Stimulated activated CD4-positive, alpha-beta T cell treated with anti-CD3 and anti-CD28 coated beads, Interleukin-1b, Interleukin-23, amount 100 ng/mL, for 24 hours (primary cell): Measurements from ENCODE around the gene SYVN1.
A peak's percentile ranks its signal among the peaks of the same experiment; 100 is the strongest.
"Not testable (repeated sequence)": the region's sequence is repeated elsewhere in the genome, so short reads cannot be mapped to it uniquely, and the experiment has no call there.

Experiments
- DNase-seq, 4 experiments: peaks; one replicate each; pipeline ENCODE4 v3.0.0-alpha.2; 2020; ENCODE audit warnings: low read depth in 4 of 4, low spot score in 1 of 4

SYVN1 gene

GRCh38 chr11:65127473-65128181, 6.7 kb downstream of the SYVN1 start:
- DNase-seq: no peak

- no peak for DNase-seq
Observed at GRCh38 chr11:65126624-65127274, 7.6 kb downstream of the SYVN1 start.

- no peak for DNase-seq
Observed at GRCh38 chr11:65125197-65126056, 8.9 kb downstream of the SYVN1 start.

GRCh38 chr11:65124480-65125196, 9.7 kb downstream of the SYVN1 start:
- no peak for DNase-seq

- peak; percentile 96 to 99 (median 98) for DNase-seq
Observed at GRCh38 chr11:65121865-65122696, 12.2 kb downstream of the SYVN1 start, which contains the start of the genes FAU and MRPL49. Gene FAU, minus strand, starts transcription at chr11:65122134. Its CDS starts 321 bp downstream, at chr11:65121813. Gene MRPL49, plus strand, starts transcription at chr11:65122321. Its CDS starts 26 bp downstream, at chr11:65122347.

GRCh38 chr11:65121447-65121864, 12.9 kb downstream of the SYVN1 start:
- no peak for DNase-seq

GRCh38 chr11:65120831-65121230, 13.5 kb downstream of the SYVN1 start:
- DNase-seq: no peak

GRCh38 chr11:65119670-65119995, 14.7 kb downstream of the SYVN1 start:
- no peak for DNase-seq

GRCh38 chr11:65118891-65119669, 15.2 kb downstream of the SYVN1 start:
- DNase-seq: not testable (repeated sequence)

GRCh38 chr11:65118097-65118837, 16.1 kb downstream of the SYVN1 start:
- DNase-seq: no peak

GRCh38 chr11:65117206-65118096, 16.9 kb downstream of the SYVN1 start, which contains the start of gene ZNHIT2:
Gene ZNHIT2, minus strand, starts transcription at chr11:65117701. Its CDS starts 48 bp downstream, at chr11:65117653.
- peak; percentile 100 for DNase-seq

GRCh38 chr11:65116370-65117205, 17.7 kb downstream of the SYVN1 start:
- peak in 1 of 4 experiments; percentile 45 for DNase-seq

- no peak for DNase-seq
Observed at GRCh38 chr11:65115361-65116082, 18.8 kb downstream of the SYVN1 start.

GRCh38 chr11:65114538-65115171, 19.7 kb downstream of the SYVN1 start:
- no peak for DNase-seq

- no peak for DNase-seq
Observed at GRCh38 chr11:65113839-65114238, 20.5 kb downstream of the SYVN1 start.

GRCh38 chr11:65113361-65113756, 21.0 kb downstream of the SYVN1 start:
- DNase-seq: no peak
